ENCODE measurements around the gene LGALS7. TPM values are rescaled to one million over a fixed set of nuclear protein-coding genes. Genes with fewer than 3 reads are reported as not detected.

The LGALS7 gene
- total and polyA plus RNA-seq, 2 of the 13 experiments (the other 11 are each of a cell fraction or from before 2014, with no cell fraction given): 0.73 TPM; not detected in 1

- TF ChIP-seq ZNF318 (CRISPR knock-in tag; IDR thresholded peaks at IDR 0.05) (0 out of 2 replicates have a peak, but pooled peaks have one; percentile 53), KLF16 (CRISPR knock-in tag; IDR thresholded peaks at IDR 0.05) (peak in 1 of 2 experiments; percentile 63; a peak in 2 of 4 replicates), SIN3B (IDR thresholded peaks at IDR 0.05; ENCODE audit: low read length) (no peak), ZNF264 (CRISPR knock-in tag; IDR thresholded peaks at IDR 0.05) (peak; percentile 88; the same call in 1 of the 2 replicates), ZBTB20 (CRISPR knock-in tag; IDR thresholded peaks at IDR 0.05; ENCODE audit: borderline replicate concordance, low read depth) (0 out of 2 replicates have a peak, but pooled peaks have one; percentile 66), ETV5 (CRISPR knock-in tag; IDR thresholded peaks at IDR 0.05; ENCODE audit: borderline replicate concordance) (peak; percentile 86; the same call in 1 of the 2 replicates), MXI1 (IDR thresholded peaks at IDR 0.05; ENCODE audit: borderline replicate concordance, low read depth, low read length) (peak; percentile 32; the same call in 1 of the 3 replicates), ERF (CRISPR knock-in tag; IDR thresholded peaks at IDR 0.05) (peak; percentile 75; the same call in 1 of the 2 replicates), SMAD3 (CRISPR knock-in tag; IDR thresholded peaks at IDR 0.05) (peak; percentile 90), KDM1A (CRISPR knock-in tag; IDR thresholded peaks at IDR 0.05) (peak; percentile 38; the same call in 1 of the 2 replicates), ARNTL (CRISPR knock-in tag; IDR thresholded peaks at IDR 0.05) (peak; percentile 62; the same call in 1 of the 2 replicates), SMYD3 (CRISPR knock-in tag; IDR thresholded peaks at IDR 0.05) (0 out of 2 replicates have a peak, but pooled peaks have one; percentile 44), HNF4G (IDR thresholded peaks at IDR 0.05; ENCODE audit: borderline replicate concordance, low read depth, low read length) (peak; percentile 95), HNF4G (CRISPR knock-in tag; IDR thresholded peaks at IDR 0.05; ENCODE audit: borderline replicate concordance, low read depth) (peak; percentile 92; the same call in 1 of the 2 replicates), FOXM1 (CRISPR knock-in tag; IDR thresholded peaks at IDR 0.05) (0 out of 2 replicates have a peak, but pooled peaks have one; percentile 57), TBL1XR1 (IDR thresholded peaks at IDR 0.05; ENCODE audit: borderline replicate concordance, low read length, partially characterized antibody) (peak; percentile 23), IRF2 (CRISPR knock-in tag; IDR thresholded peaks at IDR 0.05) (peak; percentile 86), NCOA2 (CRISPR knock-in tag; IDR thresholded peaks at IDR 0.05) (peak; percentile 95), FOSL2 (CRISPR knock-in tag; IDR thresholded peaks at IDR 0.05) (peak; percentile 72), ZNF580 (CRISPR knock-in tag; IDR thresholded peaks at IDR 0.05; ENCODE audit: borderline replicate concordance, low read depth) (0 out of 2 replicates have a peak, but pooled peaks have one; percentile 50), POLR2G (IDR thresholded peaks at IDR 0.05; ENCODE audit: low read depth, low read length) (0 out of 2 replicates have a peak, but pooled peaks have one; percentile 25), MLLT10 (CRISPR knock-in tag; IDR thresholded peaks at IDR 0.05) (no peak), RFXANK (CRISPR knock-in tag; IDR thresholded peaks at IDR 0.05) (no peak), ZNF225 (CRISPR knock-in tag; IDR thresholded peaks at IDR 0.05) (no peak), NCOR1 (IDR thresholded peaks at IDR 0.05; ENCODE audit: borderline replicate concordance, low read length) (peak; percentile 94)
Measured at GRCh38 chr19:38759590-38760003, 13.7 kb downstream of the LGALS7 start (continued).

Data from HepG2 (cell line).